ENCODE results near the gene MYLK.

MYLK gene

DNA sequence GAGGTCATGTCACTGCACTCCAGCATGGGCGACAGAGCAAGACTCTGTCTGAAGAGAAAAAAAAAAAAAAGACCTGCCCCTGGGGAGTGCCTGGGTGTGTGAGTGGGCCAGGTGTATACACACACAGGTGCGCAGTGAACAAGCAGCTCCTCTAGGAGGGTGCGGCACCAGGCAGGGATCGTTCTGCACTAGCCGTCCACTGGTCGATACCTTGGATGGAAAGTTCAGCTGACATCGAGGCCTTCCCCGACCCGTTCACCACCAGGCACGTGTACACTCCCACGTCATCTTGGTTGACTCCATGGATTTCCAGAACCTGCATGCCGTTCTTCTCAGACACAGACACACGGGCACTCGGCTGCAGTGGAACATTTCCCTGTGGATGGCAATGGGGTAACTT, 147.0 kb downstream of the MYLK start:
- H3K4me3 ChIP-seq (ENCODE audit: low read length): no peak overlapping the region
- no peak for DNase-seq (ENCODE audit: low read depth)
- TF ChIP-seq, protein P1, sequence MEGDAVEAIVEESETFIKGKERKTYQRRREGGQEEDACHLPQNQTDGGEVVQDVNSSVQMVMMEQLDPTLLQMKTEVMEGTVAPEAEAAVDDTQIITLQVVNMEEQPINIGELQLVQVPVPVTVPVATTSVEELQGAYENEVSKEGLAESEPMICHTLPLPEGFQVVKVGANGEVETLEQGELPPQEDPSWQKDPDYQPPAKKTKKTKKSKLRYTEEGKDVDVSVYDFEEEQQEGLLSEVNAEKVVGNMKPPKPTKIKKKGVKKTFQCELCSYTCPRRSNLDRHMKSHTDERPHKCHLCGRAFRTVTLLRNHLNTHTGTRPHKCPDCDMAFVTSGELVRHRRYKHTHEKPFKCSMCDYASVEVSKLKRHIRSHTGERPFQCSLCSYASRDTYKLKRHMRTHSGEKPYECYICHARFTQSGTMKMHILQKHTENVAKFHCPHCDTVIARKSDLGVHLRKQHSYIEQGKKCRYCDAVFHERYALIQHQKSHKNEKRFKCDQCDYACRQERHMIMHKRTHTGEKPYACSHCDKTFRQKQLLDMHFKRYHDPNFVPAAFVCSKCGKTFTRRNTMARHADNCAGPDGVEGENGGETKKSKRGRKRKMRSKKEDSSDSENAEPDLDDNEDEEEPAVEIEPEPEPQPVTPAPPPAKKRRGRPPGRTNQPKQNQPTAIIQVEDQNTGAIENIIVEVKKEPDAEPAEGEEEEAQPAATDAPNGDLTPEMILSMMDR (conservative IDR thresholded peaks at IDR 0.05; ENCODE audit: low read length): no peak

DNA sequence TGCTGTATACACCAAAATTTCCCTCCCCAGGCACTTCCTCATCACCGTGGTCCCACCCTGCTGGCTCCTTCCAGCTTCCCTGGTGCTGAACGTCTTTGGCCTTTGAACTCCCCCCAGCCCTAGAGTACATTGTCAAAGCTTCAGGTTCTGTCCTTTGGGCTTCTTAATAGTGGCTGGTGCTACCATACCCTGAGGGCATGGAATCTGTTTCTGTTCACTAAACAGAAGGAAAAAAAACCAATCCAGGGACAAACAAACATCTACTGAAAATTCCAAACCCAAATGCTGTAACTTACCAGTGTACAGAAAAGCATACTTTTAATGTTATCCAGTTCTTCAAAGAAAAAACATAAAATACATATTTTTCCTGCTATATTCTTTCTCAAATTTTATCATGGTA, 148.7 kb downstream of the MYLK start:
- TF ChIP-seq, protein P1 (conservative IDR thresholded peaks at IDR 0.05; ENCODE audit: low read length): no peak
- no peak for DNase-seq (ENCODE audit: low read depth)
- no peak overlapping the region for H3K4me3 ChIP-seq (ENCODE audit: low read length)

DNA sequence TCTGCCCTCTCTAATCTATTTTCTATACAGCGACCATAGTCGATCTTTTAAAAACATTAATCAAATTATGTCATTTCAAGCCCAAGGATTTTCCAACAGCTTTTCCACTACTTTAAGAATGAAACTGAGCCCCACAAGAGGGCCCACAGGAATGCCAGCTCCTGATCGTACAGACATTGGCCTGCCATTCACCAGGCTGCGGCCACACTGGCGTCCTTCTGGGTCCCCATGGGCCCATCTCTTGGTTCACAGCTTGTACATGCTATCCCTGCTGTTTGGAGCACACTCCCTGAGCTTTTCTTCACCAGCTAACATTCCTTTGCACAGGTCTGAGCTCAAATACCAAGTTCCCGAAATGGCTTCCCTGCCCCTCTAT, 149.6 kb downstream of the MYLK start:
- no peak for DNase-seq (ENCODE audit: low read depth)
- no peak overlapping the region for H3K4me3 ChIP-seq (ENCODE audit: low read length)

DNA sequence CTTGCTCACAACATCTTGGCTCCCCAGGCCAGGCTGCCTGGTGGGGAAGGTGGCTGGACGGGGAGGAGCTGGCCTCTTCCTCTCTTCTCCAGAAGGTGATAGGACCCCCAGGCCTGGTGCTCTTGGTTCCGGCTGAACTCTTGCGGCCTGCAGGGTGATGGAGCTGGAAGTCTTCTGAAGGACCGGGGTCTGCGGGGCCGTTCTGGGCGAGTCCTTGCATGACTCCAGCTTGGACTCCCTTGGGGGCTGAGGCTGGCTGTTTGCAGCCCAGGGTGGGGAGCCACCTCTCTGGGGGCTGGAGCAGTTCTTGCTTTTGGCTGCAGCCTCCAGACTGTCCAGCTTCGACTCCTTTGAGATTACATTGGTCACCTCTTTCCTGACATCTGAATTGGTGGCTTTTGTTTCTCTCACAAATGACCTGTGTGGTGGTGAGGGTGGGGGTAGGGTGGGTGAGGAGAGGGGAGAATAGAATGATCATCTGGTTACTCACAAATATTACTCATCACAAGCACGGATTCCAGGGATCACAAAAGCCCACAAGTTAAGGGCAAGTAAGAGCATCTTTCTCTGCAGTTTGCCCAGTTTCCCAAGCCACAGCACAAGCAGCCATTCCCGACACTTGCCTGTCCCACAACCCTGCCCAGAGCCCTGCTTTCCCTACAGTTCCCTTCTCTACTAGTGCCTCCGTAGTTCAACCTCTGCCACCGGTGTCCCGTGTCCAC, 150.2 kb downstream of the MYLK start:
- TF ChIP-seq, protein P1 (conservative IDR thresholded peaks at IDR 0.05; ENCODE audit: low read length): no peak
- DNase-seq (ENCODE audit: low read depth): peak; percentile 93
- no peak overlapping the region for H3K4me3 ChIP-seq (ENCODE audit: low read length)

More for the DNA sequence above, 149.6 kb downstream of the MYLK start:
- TF ChIP-seq, protein P1 (conservative IDR thresholded peaks at IDR 0.05; ENCODE audit: low read length): no peak

DNA sequence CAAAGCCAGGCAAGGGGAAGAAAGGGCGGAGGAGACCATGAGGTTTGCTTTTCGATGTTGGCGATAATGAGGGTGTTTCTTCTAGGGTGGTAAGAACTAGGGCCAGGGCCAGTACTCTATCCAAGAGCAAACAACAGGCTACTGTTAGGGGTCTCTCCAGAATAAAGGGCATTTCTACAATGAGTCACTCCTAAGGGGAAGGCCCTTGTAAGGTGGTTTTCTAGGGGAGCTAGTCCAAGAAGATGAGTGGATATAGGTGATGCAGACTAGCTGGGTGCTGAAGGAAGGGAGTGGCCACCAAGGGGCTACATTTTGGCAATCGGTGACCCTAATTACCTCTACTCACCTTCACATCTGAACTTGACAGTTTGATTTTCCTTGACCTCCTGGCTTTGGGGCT, 150.8 kb downstream of the MYLK start:
- DNase-seq (ENCODE audit: low read depth): no peak
- H3K4me3 ChIP-seq (ENCODE audit: low read length): no peak overlapping the region
- TF ChIP-seq, protein P1 (conservative IDR thresholded peaks at IDR 0.05; ENCODE audit: low read length): no peak

DNA sequence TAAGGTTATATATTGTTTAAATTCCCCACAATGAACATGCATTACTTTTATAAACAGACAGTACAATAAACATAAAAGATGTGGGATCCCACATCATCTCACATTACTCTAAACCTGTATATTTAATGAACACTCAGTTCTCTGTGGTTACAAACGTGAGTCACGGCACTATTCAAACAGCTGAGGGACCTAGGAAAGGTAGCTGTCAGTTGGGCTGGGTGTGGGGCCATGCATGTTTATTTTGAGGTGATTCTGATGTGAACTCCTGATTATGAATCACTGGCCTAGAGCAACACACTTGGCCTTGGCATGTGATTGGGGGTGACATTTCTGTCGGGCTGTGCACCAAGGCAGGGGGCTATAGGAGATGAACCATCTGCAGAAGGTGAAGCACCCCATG, 151.7 kb downstream of the MYLK start:
- H3K4me3 ChIP-seq (ENCODE audit: low read length): no peak overlapping the region
- TF ChIP-seq, protein P1 (conservative IDR thresholded peaks at IDR 0.05; ENCODE audit: low read length): no peak
- no peak for DNase-seq (ENCODE audit: low read depth)

DNA sequence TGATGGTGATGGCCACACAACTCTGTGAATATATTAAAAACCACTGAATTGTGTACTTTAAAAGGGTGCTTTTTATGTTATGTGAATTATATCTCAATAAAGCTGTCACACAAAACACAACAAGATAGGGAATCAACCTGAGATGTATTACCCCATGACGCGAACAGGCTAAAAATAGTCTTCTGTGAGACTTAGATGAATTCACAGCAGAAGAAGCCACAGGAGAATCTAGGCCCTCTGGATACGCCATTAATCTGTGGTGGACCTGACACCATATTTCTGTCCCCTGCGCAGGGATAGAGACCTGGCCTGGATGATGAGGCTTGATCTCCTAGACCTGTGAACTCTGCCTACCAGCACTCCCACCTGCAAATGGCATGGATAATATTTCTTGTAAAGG, 153.3 kb downstream of the MYLK start:
- no peak overlapping the region for H3K4me3 ChIP-seq (ENCODE audit: low read length)
- DNase-seq (ENCODE audit: low read depth): no peak
- TF ChIP-seq, protein P1 (conservative IDR thresholded peaks at IDR 0.05; ENCODE audit: low read length): no peak

All from AG10803 (cell line).